HG03066 (cell line): Measurements from ENCODE around the gene SMARCC2.
A peak's percentile ranks its signal among the peaks of the same experiment; 100 is the strongest.
"Not testable (repeated sequence)": the region's sequence is repeated elsewhere in the genome, so short reads cannot be mapped to it uniquely, and the experiment has no call there.

Experiments
- ATAC-seq: cut with Tn5 transposase; IDR thresholded peaks from one replicate; pipeline ENCODE4 v1.9.1; 2021; ENCODE audit warnings: low read depth; ENCODE audit not compliant: unreplicated experiment

The SMARCC2 gene

GRCh38 chr12:56212361-56212760, 23.1 kb upstream of the SMARCC2 start:
- no peak for ATAC-seq

GRCh38 chr12:56208006-56208405, 18.7 kb upstream of the SMARCC2 start:
- no peak for ATAC-seq

GRCh38 chr12:56206452-56207166, 17.3 kb upstream of the SMARCC2 start:
- no peak for ATAC-seq

- no peak for ATAC-seq
Observed at GRCh38 chr12:56205445-56205844, 16.2 kb upstream of the SMARCC2 start.

GRCh38 chr12:56204275-56204674, 15.0 kb upstream of the SMARCC2 start:
- ATAC-seq, result no peak

GRCh38 chr12:56202838-56203237, 13.6 kb upstream of the SMARCC2 start:
- ATAC-seq, result no peak

- no peak for ATAC-seq
Observed at GRCh38 chr12:56202366-56202765, 13.1 kb upstream of the SMARCC2 start.

GRCh38 chr12:56198836-56199235, 9.6 kb upstream of the SMARCC2 start:
- no peak for ATAC-seq

- ATAC-seq, result no peak
Observed at GRCh38 chr12:56197921-56198635, 8.8 kb upstream of the SMARCC2 start.

GRCh38 chr12:56196818-56197550, 7.7 kb upstream of the SMARCC2 start:
- not testable (repeated sequence) for ATAC-seq

GRCh38 chr12:56193025-56193578, 3.8 kb upstream of the SMARCC2 start:
- ATAC-seq, result no peak

- no peak for ATAC-seq
Observed at GRCh38 chr12:56192582-56192981, 3.3 kb upstream of the SMARCC2 start.

GRCh38 chr12:56190695-56191155, 1.4 kb upstream of the SMARCC2 start:
- ATAC-seq, result no peak

- ATAC-seq, result peak; percentile 31
Observed at GRCh38 chr12:56189918-56190694, 823 bp upstream of the SMARCC2 start.

GRCh38 chr12:56188778-56189098, 545 bp downstream of the SMARCC2 start:
- no peak for ATAC-seq

GRCh38 chr12:56188131-56188777, 1.0 kb downstream of the SMARCC2 start:
- ATAC-seq, result no peak

GRCh38 chr12:56186957-56187356, 2.3 kb downstream of the SMARCC2 start:
- no peak for ATAC-seq

GRCh38 chr12:56178347-56178746, 10.9 kb downstream of the SMARCC2 start:
- ATAC-seq, result no peak

- no peak for ATAC-seq
Observed at GRCh38 chr12:56172839-56173238, 16.4 kb downstream of the SMARCC2 start.

GRCh38 chr12:56169229-56169759, 20.0 kb downstream of the SMARCC2 start:
- no peak for ATAC-seq
